Measurements from ENCODE around the gene SH3D19. TPM values are rescaled to one million over a fixed set of nuclear protein-coding genes. Genes with fewer than 3 reads are reported as not detected.

SH3D19 gene
- total RNA-seq, 4 donors from 2014 or later, result 117 to 201 (median 130) TPM

GRCh38 chr4:151175233-151175632 lies 150.2 kb downstream of the SH3D19 start:
- peaks cover 0 to 17% (median 2%) of the 10 kb centered on the region in 4 donors for H3K4me1 ChIP-seq
- H3K4me3 ChIP-seq, result no peak overlapping the region
- in situ Hi-C loops (cut with MboI; ENCODE audit: low pct_ligation_motif_present in 1 of 4, low pct_unique_long_range_greater_than_20kb in 1 of 4, low sequenced_read_pairs in 3 of 4), result no loop called here
- H3K9me3 ChIP-seq, result no peaks in the 10 kb centered on the region
- H3K36me3 ChIP-seq, result peaks cover 0 to 16% (median 5%) of the 10 kb centered on the region in 4 donors
- DNase-seq, result no peak
- intact Hi-C loops (cut with DNase I; ENCODE audit: low total_unique reads), result no loop called here
- no peaks in the 10 kb centered on the region for H3K27me3 ChIP-seq
- 79 to 82% methylated on average over 3 to 7 of the region's 7 CpGs for WGBS, 2 donors (ENCODE audit: low coverage in 1 of 2)
- H3K27ac ChIP-seq, result peak overlapping the region in 2 of 4 donors; percentile 35 to 58
- TF ChIP-seq CTCF (IDR thresholded peaks at IDR 0.05), result no peak
- no peak for TF ChIP-seq POLR2A (IDR thresholded peaks at IDR 0.05)
- TF ChIP-seq EP300 (IDR thresholded peaks at IDR 0.05; ENCODE audit: low read depth), result no peak
- TF ChIP-seq POLR2AphosphoS5 (IDR thresholded peaks at IDR 0.05), result no peak

GRCh38 chr4:151174784-151175183 lies 150.6 kb downstream of the SH3D19 start:
- TF ChIP-seq POLR2A (IDR thresholded peaks at IDR 0.05), result no peak
- TF ChIP-seq POLR2AphosphoS5 (IDR thresholded peaks at IDR 0.05), result no peak
- no peak for TF ChIP-seq EP300 (IDR thresholded peaks at IDR 0.05; ENCODE audit: low read depth)
- intact Hi-C loops (cut with DNase I; ENCODE audit: low total_unique reads), result no loop called here
- Histone ChIP-seq H3K9me3 (no peaks in the 10 kb centered on the region), H3K36me3 (peaks cover 0 to 16% (median 5%) of the 10 kb centered on the region in 4 donors), H3K27me3 (no peaks in the 10 kb centered on the region), H3K27ac (peak overlapping the region in 3 of 4 donors; percentile 0 to 58 (median 35)), H3K4me1 (peaks cover 0 to 21% (median 3%) of the 10 kb centered on the region in 4 donors), H3K4me3 (no peak overlapping the region)
- DNase-seq, result no peak
- 92% methylated on average over 7 of the region's 7 CpGs; no CpG with 5 or more reads in 1 of the 2 donors for whole genome bisulfite sequencing, 2 donors (ENCODE audit: low coverage in 1 of 2)
- in situ Hi-C loops (cut with MboI; ENCODE audit: low pct_ligation_motif_present in 1 of 4, low pct_unique_long_range_greater_than_20kb in 1 of 4, low sequenced_read_pairs in 3 of 4), result no loop called here

- intact Hi-C loops (cut with DNase I; ENCODE audit: low total_unique reads) (no loop called here), in situ Hi-C loops (cut with MboI; ENCODE audit: low pct_ligation_motif_present in 1 of 4, low pct_unique_long_range_greater_than_20kb in 1 of 4, low sequenced_read_pairs in 3 of 4) (no loop called here)
- peaks cover 0 to 16% (median 5%) of the 10 kb centered on the region in 4 donors for H3K36me3 ChIP-seq
- peak; percentile 39 for DNase-seq
- H3K4me1 ChIP-seq, result peaks cover 0 to 24% (median 4%) of the 10 kb centered on the region in 4 donors
- 0 to 44% methylated on average over 1 to 3 of the region's 3 CpGs for WGBS, 2 donors (ENCODE audit: low coverage in 1 of 2)
- H3K4me3 ChIP-seq, result no peak overlapping the region
- H3K9me3 ChIP-seq, result no peaks in the 10 kb centered on the region
- TF ChIP-seq CTCF (IDR thresholded peaks at IDR 0.05) (no peak), POLR2AphosphoS5 (IDR thresholded peaks at IDR 0.05) (peak in 2 of 3 donors; percentile 11 to 27), POLR2A (IDR thresholded peaks at IDR 0.05) (no peak), EP300 (IDR thresholded peaks at IDR 0.05; ENCODE audit: low read depth) (no peak)
- H3K27me3 ChIP-seq, result no peaks in the 10 kb centered on the region
- H3K27ac ChIP-seq, result peak overlapping the region in 3 of 4 donors; percentile 0 to 58 (median 35)
These were observed 151.5 kb downstream of the SH3D19 start for GRCh38 chr4:151173871-151174270.

GRCh38 chr4:151169900-151170299 lies 155.5 kb downstream of the SH3D19 start:
- intact Hi-C loops (cut with DNase I; ENCODE audit: low total_unique reads), result no loop called here
- H3K27me3 ChIP-seq, result no peaks in the 10 kb centered on the region
- peaks cover 0 to 3% (median under 1%) of the 10 kb centered on the region in 4 donors for H3K36me3 ChIP-seq
- in situ Hi-C loops (cut with MboI; ENCODE audit: low pct_ligation_motif_present in 1 of 4, low pct_unique_long_range_greater_than_20kb in 1 of 4, low sequenced_read_pairs in 3 of 4), result no loop called here
- H3K9me3 ChIP-seq, result no peaks in the 10 kb centered on the region
- WGBS, 2 donors (ENCODE audit: low coverage in 1 of 2), result 58 to 63% methylated on average over 3 of the region's 3 CpGs
- TF ChIP-seq POLR2A (IDR thresholded peaks at IDR 0.05) (no peak), EP300 (IDR thresholded peaks at IDR 0.05; ENCODE audit: low read depth) (no peak), POLR2AphosphoS5 (IDR thresholded peaks at IDR 0.05) (no peak), CTCF (IDR thresholded peaks at IDR 0.05) (no peak)
- peak overlapping the region; percentile 46 to 73 (median 68) for H3K27ac ChIP-seq
- DNase-seq, result no peak
- peaks cover 0 to 29% (median 4%) of the 10 kb centered on the region in 4 donors for H3K4me1 ChIP-seq
- no peak overlapping the region for H3K4me3 ChIP-seq

Measured in transverse colon (tissue), 4 donors.